Neutrophil (primary cell): ENCODE data around the gene CFAP251.

Source experiments
- H3K27ac ChIP-seq: fragments of 200-600 bp; sonication (generic); 2 replicates; pipeline ENCODE4 v1.5.1; 2016; ENCODE audit warnings: mild to moderate bottlenecking, moderate library complexity
- H3K27me3 ChIP-seq: fragments of 200-600 bp; sonication (generic); 2 replicates; pipeline ENCODE4 v1.6.0; 2016; ENCODE audit warnings: mild to moderate bottlenecking
- H3K36me3 ChIP-seq: fragments of 200-600 bp; sonication (generic); 2 replicates; pipeline ENCODE4 v1.5.1; 2017
- H3K4me1 ChIP-seq, 2 experiments: fragments of 200-600 bp in 1 of 2; sonication (generic) in 1 of 2; 1 replicate in 1 of 2; 2 replicates in 1 of 2; pipeline versions ENCODE4 v1.5.1 to v1.6.1; 2013 to 2016; ENCODE audit warnings: low read depth in 1 of 2, low read length in 1 of 2, mild to moderate bottlenecking in 1 of 2, moderate library complexity in 1 of 2; ENCODE audit not compliant: control insufficient read depth in 1 of 2, insufficient read depth in 1 of 2
- H3K4me3 ChIP-seq, 2 experiments: fragments of 200-600 bp in 1 of 2; sonication (generic) in 1 of 2; 1 replicate in 1 of 2; 2 replicates in 1 of 2; pipeline ENCODE4 v1.5.1; 2013 to 2016; ENCODE audit warnings: low read depth in 1 of 2, low read length in 1 of 2, mild to moderate bottlenecking in 1 of 2, moderate library complexity in 1 of 2
- H3K9me3 ChIP-seq: fragments of 200-600 bp; sonication (generic); 2 replicates; pipeline ENCODE4 v1.5.1; 2016
- CTCF ChIP-seq: fragments of 200-600 bp; sonication (generic); IDR thresholded peaks from 2 replicates; pipeline ENCODE4 v1.5.1; 2016; ENCODE audit warnings: antibody characterized with exemption

Gene CFAP251

DNA sequence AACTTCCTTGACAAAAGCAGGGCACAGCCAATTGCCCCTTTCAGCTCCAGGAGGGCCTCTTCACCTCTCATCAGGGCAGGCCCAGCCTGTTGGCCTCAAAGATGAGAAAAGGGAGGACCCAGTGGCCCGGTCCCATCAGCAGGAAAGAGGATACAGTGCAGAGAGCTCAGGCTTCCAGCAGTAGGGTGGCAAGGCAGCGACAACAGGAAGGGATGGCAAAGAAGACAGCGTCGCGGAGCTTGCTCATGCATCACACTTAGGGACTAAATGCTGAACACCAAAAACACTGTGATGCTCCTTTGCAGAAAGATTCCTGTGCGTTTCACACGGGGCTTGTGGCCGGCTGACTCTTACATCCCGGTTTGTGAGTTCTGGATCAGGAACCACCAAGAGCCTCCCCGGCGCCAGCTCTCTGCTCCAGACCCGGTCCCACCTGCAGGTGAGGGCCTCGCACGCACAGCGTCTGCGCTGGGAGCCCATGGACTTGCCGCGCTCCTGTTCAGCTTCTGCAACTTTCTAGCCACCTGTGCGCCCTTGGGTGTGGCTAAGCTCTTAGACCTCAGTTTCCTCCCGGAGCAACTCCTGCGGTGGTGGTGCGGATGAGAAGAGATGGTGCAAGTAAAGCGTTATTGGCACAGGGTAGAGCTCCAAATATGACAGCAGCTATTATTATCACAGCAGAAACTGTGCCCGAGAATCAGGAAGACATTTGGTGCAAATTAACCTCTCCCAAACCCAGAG lies 88.0 kb downstream of the CFAP251 start:
- H3K27me3 ChIP-seq, result peaks cover 51% of the 10 kb centered on the region
- H3K9me3 ChIP-seq, result no peaks in the 10 kb centered on the region
- no peak overlapping the region for H3K4me3 ChIP-seq
- H3K4me1 ChIP-seq, result no peaks in the 10 kb centered on the region
- no peak for TF ChIP-seq CTCF
- no peak overlapping the region for H3K27ac ChIP-seq
- H3K36me3 ChIP-seq, result no peaks in the 10 kb centered on the region

DNA sequence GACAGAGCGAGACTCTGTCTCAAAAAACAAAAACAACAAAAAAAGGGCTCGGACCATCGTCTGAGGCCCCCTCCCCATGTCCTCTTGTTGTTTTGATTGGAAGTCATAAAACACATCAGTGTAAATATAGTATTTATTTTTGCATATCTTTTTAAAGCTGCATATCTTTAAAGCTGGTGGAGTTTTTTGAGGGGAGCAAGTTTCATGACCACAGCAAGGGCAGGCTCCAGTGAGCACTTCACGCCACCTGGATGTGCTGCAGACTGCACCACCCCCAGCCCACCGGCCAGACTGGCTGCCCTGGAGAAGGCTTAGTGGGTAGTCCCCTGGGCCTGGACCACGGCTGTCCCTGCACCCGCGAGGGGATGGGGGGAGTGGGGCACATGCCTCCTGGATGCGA lies 91.3 kb downstream of the CFAP251 start:
- no peak for TF ChIP-seq CTCF
- Histone ChIP-seq H3K27me3 (peaks cover 19% of the 10 kb centered on the region), H3K9me3 (no peaks in the 10 kb centered on the region), H3K27ac (no peak overlapping the region), H3K36me3 (no peaks in the 10 kb centered on the region), H3K4me1 (no peaks in the 10 kb centered on the region), H3K4me3 (no peak overlapping the region)

- Histone ChIP-seq H3K4me1 (no peaks in the 10 kb centered on the region), H3K9me3 (no peaks in the 10 kb centered on the region), H3K27ac (no peak overlapping the region), H3K27me3 (no peaks in the 10 kb centered on the region), H3K4me3 (no peak overlapping the region), H3K36me3 (no peaks in the 10 kb centered on the region)
- no peak for TF ChIP-seq CTCF
These were observed 93.8 kb downstream of the CFAP251 start for GRCh38 chr12:122012184-122012583.

- Histone ChIP-seq H3K36me3 (no peaks in the 10 kb centered on the region), H3K4me1 (no peaks in the 10 kb centered on the region), H3K27ac (no peak overlapping the region), H3K4me3 (no peak overlapping the region), H3K27me3 (no peaks in the 10 kb centered on the region), H3K9me3 (peaks cover 2% of the 10 kb centered on the region)
- no peak for TF ChIP-seq CTCF
These were observed 94.7 kb downstream of the CFAP251 start for GRCh38 chr12:122013136-122013535.

GRCh38 chr12:122013791-122014590 lies 95.6 kb downstream of the CFAP251 start:
- H3K27me3 ChIP-seq, result peaks cover under 1% of the 10 kb centered on the region
- no peak for TF ChIP-seq CTCF
- H3K36me3 ChIP-seq, result no peaks in the 10 kb centered on the region
- peaks cover 2% of the 10 kb centered on the region for H3K9me3 ChIP-seq
- H3K4me3 ChIP-seq, result no peak overlapping the region
- no peak overlapping the region for H3K27ac ChIP-seq
- H3K4me1 ChIP-seq, result no peaks in the 10 kb centered on the region
